IPS DF 19.7 (cell line): Measurements from ENCODE around the gene ANO6.
"Not testable (repeated sequence)": the region's sequence is repeated elsewhere in the genome, so short reads cannot be mapped to it uniquely, and the experiment has no call there.

Source experiments
- DNase-seq: peaks from one replicate; pipeline ENCODE4 v3.0.0-alpha.2; 2013; ENCODE audit warnings: low read depth, low spot score

Gene ANO6

GRCh38 chr12:45215419-45216229 lies at the start of gene ANO6:
Gene ANO6 (plus strand): TSS chr12:45216095. CDS start chr12:45216322, 227 bp downstream.
- no peak for DNase-seq

- DNase-seq = no peak
These were observed 46.9 kb upstream of the ANO6 start for GRCh38 chr12:45168976-45169375.

- peak; percentile 38 for DNase-seq
These were observed 45.3 kb upstream of the ANO6 start for GRCh38 chr12:45170456-45171042.

GRCh38 chr12:45173293-45173692 lies 42.6 kb upstream of the ANO6 start:
- not testable (repeated sequence) for DNase-seq

- no peak for DNase-seq
These were observed 41.3 kb upstream of the ANO6 start for GRCh38 chr12:45174595-45174994.

GRCh38 chr12:45178771-45179170 lies 37.1 kb upstream of the ANO6 start:
- no peak for DNase-seq

GRCh38 chr12:45182511-45182910 lies 33.4 kb upstream of the ANO6 start:
- DNase-seq = no peak

GRCh38 chr12:45183246-45183645 lies 32.6 kb upstream of the ANO6 start:
- DNase-seq = no peak

GRCh38 chr12:45184147-45184963 lies 31.5 kb upstream of the ANO6 start:
- DNase-seq = no peak

- DNase-seq = no peak
These were observed 29.1 kb upstream of the ANO6 start for GRCh38 chr12:45186762-45187161.

GRCh38 chr12:45189766-45190403 lies 26.0 kb upstream of the ANO6 start:
- DNase-seq = no peak

- no peak for DNase-seq
These were observed 24.7 kb upstream of the ANO6 start for GRCh38 chr12:45191239-45191638.

GRCh38 chr12:45192707-45193106 lies 23.2 kb upstream of the ANO6 start:
- DNase-seq = no peak

- no peak for DNase-seq
These were observed 15.3 kb upstream of the ANO6 start for GRCh38 chr12:45200491-45201043.

GRCh38 chr12:45203767-45204166 lies 12.1 kb upstream of the ANO6 start:
- DNase-seq = no peak

GRCh38 chr12:45204757-45205156 lies 11.1 kb upstream of the ANO6 start:
- no peak for DNase-seq

- DNase-seq = no peak
These were observed 10.6 kb upstream of the ANO6 start for GRCh38 chr12:45205165-45205825.

GRCh38 chr12:45208604-45209487 lies 7.0 kb upstream of the ANO6 start:
- DNase-seq = no peak

- DNase-seq = no peak
These were observed 6.1 kb upstream of the ANO6 start for GRCh38 chr12:45209784-45210183.

- no peak for DNase-seq
These were observed 3.8 kb upstream of the ANO6 start for GRCh38 chr12:45212064-45212463.
